ENCODE measurements around the gene FXYD4.
A peak's percentile ranks its signal among the peaks of the same experiment; 100 is the strongest.
"Not testable (repeated sequence)": the region's sequence is repeated elsewhere in the genome, so short reads cannot be mapped to it uniquely, and the experiment has no call there.

Gene FXYD4

GRCh38 chr10:43376828-43377423 is 5.5 kb downstream of the FXYD4 start:
- no peak for DNase-seq

DNA sequence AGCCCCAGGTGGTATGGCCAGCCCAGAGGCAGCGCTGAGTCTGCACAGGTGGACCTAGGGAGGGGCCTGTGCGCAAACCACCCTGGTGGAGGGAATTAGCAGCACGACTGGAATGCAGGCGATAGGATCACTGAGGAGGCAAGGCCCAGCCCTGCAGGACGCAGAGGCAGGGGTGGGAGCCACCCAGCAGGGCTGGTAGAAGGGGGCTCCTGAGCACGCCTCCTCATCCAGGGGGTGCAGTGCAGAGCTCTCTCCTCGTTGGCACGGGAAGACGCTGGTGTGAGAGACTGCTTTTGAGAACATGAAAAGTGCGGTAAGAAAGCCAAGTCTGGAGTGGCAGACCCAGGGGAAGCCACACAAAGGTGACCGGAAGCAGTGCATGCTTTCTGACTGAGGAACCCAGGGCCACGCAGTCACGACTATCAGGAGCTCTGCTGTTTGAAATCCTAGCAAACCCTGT is 6.0 kb downstream of the FXYD4 start:
- DNase-seq, result no peak

GRCh38 chr10:43380610-43381222 is 9.3 kb downstream of the FXYD4 start:
- no peak for DNase-seq

- DNase-seq, result no peak
Observed at GRCh38 chr10:43383204-43383971, 12.0 kb downstream of the FXYD4 start.

- DNase-seq, result no peak
Observed at GRCh38 chr10:43384252-43385221, 13.1 kb downstream of the FXYD4 start.

DNA sequence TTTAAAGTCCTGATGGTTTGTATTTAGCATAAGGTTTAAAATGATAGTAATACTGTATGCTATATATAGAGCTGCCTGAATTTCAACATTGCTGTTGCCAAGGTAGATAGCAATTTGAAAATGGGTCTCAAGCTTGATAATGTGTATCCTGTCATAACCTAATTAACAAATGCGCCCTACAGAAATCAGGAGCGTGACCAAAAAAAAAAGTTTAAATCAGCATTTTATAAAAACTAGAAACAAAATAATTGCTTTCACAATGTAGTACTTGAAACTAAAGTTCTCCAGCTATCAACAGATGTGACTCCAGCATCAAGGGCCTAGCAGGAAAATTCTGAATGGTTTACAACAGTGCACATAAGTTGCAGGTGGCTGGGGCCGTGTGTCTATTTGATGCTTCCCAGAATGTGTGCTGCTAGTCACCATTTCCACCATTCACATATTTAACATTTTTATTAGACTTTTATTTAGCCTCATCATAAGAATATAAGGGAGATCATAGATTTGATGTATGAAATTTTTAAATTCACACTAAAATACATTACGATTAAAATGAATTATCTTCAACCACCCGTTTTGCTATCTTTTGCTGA is 14.1 kb downstream of the FXYD4 start:
- DNase-seq, result no peak

GRCh38 chr10:43386549-43386948 is 15.1 kb downstream of the FXYD4 start:
- no peak for DNase-seq

DNA sequence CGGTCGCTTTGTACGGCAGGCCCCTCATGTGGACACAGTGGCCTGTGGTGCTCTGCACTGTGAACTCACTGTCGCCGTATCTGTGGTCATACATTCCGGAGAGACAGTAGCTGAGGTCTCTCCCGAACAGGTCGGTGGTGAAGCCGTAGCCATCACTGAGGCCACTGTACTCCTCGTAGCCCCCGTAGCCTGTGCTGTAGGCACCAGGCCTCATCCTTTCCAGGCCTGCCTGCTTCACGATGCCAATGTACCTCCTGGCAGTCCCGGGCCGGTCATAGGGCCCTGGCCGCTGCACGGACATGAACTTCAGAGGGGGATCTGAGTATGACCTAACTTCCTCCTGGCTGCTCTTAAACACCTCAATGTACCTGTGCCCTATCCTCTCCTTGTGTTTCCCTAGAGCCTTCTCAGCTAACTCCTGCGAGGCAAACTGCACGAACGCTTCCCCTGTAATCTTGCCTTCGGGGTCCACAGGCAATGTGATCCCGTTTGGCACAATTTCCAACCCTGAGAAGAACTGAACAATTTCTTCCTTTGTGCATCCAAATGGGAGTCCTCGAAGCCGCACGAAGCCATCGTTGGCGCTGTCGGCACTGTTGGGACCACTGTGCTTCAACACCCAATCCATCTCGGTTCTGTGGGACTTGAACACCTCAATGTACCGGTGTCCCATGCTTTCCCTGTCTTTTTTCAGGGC is 15.7 kb downstream of the FXYD4 start:
- DNase-seq, result no peak

DNA sequence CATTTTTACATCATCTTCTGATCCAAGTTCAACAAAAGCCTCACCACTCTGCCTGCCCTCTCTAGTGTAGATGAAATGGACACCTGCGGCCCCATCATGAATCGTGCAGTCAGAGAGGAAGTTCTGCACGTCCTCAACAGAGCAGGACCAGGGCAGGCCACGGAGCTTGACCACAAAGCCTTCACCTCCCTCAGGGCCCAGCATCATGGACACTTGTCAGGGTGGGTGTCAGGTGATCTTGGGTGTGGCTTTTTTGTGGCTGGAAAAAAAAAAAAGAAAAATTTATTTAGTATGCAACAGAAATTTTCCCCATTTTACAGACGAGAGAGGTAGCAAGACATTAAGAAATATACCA is 16.2 kb downstream of the FXYD4 start:
- DNase-seq, result no peak

- DNase-seq, result no peak
Observed at GRCh38 chr10:43389867-43390266, 18.4 kb downstream of the FXYD4 start.

DNA sequence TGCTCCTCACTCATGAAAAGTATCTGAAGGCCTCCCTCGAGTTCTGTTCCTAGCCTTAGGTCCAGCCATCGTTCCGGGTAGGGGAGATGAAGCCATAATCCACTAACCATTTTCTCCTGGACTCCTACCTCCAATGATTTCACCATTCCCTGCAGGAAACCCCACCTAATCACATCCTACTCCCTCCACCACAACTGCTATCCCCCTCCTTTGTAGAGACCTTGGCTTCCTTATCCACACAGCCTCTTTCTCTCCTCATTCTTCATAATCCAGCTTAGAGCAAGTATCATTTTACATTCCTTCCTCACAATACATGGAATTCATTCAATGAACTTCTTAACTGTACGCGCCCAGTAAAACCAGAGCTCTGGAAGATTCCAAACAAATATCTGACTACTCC is 18.9 kb downstream of the FXYD4 start:
- no peak for DNase-seq

- DNase-seq, result no peak
Observed at GRCh38 chr10:43390759-43391158, 19.3 kb downstream of the FXYD4 start.

- no peak for DNase-seq
Observed at GRCh38 chr10:43391496-43391895, 20.1 kb downstream of the FXYD4 start.

DNA sequence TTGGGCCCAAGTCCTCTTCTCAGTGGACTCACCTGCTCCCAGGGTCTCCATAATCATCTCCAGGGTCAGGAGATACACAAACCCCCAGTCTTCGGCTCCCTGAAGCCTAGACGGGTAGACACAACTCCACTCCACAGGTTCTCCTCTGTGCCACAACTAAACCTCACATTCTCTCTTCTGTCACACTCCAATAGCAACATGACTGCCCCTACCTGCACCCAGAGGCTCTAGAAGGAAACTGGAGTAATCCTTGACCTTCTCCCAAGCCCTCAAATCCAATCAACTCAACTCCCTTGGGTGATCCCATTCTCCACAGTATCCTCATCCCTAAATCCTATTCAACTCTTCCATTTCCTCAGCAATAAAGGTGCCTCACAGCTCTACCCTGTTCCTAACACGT is 21.3 kb downstream of the FXYD4 start:
- DNase-seq, result no peak

GRCh38 chr10:43393186-43393585 is 21.8 kb downstream of the FXYD4 start:
- DNase-seq, result not testable (repeated sequence)

- DNase-seq, result no peak
Observed at GRCh38 chr10:43393606-43394360, 22.3 kb downstream of the FXYD4 start.

DNA sequence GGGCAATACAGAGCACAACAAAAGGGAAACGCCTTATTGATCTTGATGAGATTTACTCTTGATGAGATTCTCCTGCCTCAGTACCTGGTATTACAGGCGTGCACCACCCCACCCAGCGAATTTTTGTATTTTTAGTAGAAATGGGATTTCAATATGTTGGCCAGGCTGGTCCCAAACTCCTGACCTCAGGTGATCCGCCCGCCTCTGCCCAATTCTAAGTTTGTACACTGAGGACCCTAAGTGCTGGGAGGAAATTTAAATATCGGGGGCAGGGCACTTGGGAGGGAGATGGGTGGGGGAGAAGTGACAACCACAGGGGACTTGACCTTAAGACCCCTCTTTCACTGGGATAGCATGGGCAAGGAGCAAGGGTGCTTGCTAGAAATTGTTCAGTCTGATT is 23.4 kb downstream of the FXYD4 start:
- no peak for DNase-seq

DNA sequence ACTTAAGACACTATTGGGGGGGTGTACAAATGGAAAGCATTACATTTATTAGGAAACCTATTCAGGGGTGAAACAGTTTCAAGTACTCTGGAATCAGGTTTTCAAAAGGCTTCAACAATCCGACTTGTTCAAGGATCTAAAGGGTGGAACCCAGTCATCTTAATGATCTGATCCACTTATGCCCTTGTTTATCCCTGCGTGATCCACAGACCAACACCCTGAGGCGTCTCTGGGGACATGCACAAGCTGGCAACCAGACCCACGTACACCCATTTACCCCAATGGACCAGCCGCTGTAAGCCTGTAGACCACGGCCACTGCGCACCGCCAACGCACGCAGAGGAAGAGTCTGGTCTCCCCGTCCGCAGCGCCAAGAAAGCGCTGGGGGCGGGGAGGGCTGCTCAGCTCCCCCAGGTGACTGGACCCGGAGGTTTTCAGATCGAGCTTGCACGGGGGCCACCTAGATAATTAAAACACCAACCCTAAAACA is 24.2 kb downstream of the FXYD4 start:
- DNase-seq, result peak; percentile 30

GRCh38 chr10:43396061-43396927 is 24.9 kb downstream of the FXYD4 start:
- DNase-seq, result peak; percentile 54

All from T-helper 9 cell (primary cell).